ENCODE measurements around the gene CPD. TPM values are rescaled to one million over a fixed set of nuclear protein-coding genes. Genes with fewer than 3 reads are reported as not detected.

Gene CPD
- polyA plus RNA-seq, 1 of the 3 experiments (the other 2 are of a cell fraction), result 12.5 TPM

DNA sequence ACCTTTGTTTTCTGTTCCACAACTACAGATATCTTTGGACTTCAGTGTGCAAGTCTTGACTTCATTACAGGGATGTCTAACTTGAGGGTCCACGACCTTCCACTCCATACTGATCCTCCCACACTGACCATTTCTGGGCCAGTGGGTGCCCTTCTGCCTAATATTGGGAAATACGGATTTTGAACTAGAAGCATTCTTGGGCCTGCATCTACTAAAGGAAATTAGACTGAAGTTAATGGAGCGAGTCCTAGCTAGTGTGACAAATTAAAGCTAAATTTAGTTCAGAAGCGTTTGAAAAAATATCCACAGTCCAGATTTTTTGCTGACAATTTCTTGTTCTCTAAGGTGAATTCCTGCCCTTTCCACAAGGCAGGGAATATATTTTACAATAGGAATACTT is 34.9 kb upstream of the CPD start:
- H2AFZ ChIP-seq (ENCODE audit: low read depth), result no peak overlapping the region
- no peaks in the 10 kb centered on the region for H3K79me2 ChIP-seq (ENCODE audit: insufficient read depth)
- POLR2A ChIA-PET, result interaction anchor here (0.5 kb wide), 1 partner anchor 219 kb away, joined by 3 read pairs; no protein-coding TSS in a partner anchor
- CTCF ChIA-PET, result interaction anchor here (1.2 kb wide), 1 partner anchor 34 kb away, joined by 3 read pairs; no protein-coding TSS in a partner anchor
- H3F3A ChIP-seq (replicated peaks; ENCODE audit: insufficient read depth), result peaks cover 7% of the 10 kb centered on the region
- H3K27me3 ChIP-seq (ENCODE audit: insufficient read depth), result no peaks in the 10 kb centered on the region
- no peak overlapping the region for H3K4me2 ChIP-seq
- H4K20me1 ChIP-seq (ENCODE audit: insufficient read depth), result no peaks in the 10 kb centered on the region
- WGBS (ENCODE audit: low lambda C conversion rate), result 85% methylated on average over 4 of the region's 4 CpGs
- no peak overlapping the region for H3K9ac ChIP-seq
- no peak overlapping the region; a peak in 1 of 4 replicates for H3K27ac ChIP-seq (ENCODE audit: low read depth in 2 of 2, low read length in 1 of 2)
- TF ChIP-seq CTCF (IDR thresholded peaks at IDR 0.05) (no peak), MXI1 (IDR thresholded peaks at IDR 0.05; ENCODE audit: low read depth, low read length) (no peak), RXRA (IDR thresholded peaks at IDR 0.05; ENCODE audit: borderline replicate concordance, low read depth) (no peak), SIN3A (IDR thresholded peaks at IDR 0.05; ENCODE audit: borderline replicate concordance, low read depth, low read length) (no peak), GATA2 (CRISPR knock-in tag; IDR thresholded peaks at IDR 0.05) (no peak), TEAD4 (IDR thresholded peaks at IDR 0.05; ENCODE audit: borderline replicate concordance, insufficient read depth) (no peak), RFX5 (IDR thresholded peaks at IDR 0.05; ENCODE audit: low read length) (no peak), ELF1 (IDR thresholded peaks at IDR 0.05) (no peak), USF2 (IDR thresholded peaks at IDR 0.05; ENCODE audit: borderline replicate concordance, low read depth, low read length) (no peak), NRF1 (IDR thresholded peaks at IDR 0.05; ENCODE audit: low read depth, low read length) (no peak)
- TF ChIP-seq, protein P1, sequence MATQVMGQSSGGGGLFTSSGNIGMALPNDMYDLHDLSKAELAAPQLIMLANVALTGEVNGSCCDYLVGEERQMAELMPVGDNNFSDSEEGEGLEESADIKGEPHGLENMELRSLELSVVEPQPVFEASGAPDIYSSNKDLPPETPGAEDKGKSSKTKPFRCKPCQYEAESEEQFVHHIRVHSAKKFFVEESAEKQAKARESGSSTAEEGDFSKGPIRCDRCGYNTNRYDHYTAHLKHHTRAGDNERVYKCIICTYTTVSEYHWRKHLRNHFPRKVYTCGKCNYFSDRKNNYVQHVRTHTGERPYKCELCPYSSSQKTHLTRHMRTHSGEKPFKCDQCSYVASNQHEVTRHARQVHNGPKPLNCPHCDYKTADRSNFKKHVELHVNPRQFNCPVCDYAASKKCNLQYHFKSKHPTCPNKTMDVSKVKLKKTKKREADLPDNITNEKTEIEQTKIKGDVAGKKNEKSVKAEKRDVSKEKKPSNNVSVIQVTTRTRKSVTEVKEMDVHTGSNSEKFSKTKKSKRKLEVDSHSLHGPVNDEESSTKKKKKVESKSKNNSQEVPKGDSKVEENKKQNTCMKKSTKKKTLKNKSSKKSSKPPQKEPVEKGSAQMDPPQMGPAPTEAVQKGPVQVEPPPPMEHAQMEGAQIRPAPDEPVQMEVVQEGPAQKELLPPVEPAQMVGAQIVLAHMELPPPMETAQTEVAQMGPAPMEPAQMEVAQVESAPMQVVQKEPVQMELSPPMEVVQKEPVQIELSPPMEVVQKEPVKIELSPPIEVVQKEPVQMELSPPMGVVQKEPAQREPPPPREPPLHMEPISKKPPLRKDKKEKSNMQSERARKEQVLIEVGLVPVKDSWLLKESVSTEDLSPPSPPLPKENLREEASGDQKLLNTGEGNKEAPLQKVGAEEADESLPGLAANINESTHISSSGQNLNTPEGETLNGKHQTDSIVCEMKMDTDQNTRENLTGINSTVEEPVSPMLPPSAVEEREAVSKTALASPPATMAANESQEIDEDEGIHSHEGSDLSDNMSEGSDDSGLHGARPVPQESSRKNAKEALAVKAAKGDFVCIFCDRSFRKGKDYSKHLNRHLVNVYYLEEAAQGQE (IDR thresholded peaks at IDR 0.05; ENCODE audit: low read depth, low read length), result no peak
- TF ChIP-seq, protein P2, sequence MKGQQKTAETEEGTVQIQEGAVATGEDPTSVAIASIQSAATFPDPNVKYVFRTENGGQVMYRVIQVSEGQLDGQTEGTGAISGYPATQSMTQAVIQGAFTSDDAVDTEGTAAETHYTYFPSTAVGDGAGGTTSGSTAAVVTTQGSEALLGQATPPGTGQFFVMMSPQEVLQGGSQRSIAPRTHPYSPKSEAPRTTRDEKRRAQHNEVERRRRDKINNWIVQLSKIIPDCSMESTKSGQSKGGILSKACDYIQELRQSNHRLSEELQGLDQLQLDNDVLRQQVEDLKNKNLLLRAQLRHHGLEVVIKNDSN (IDR thresholded peaks at IDR 0.05; ENCODE audit: borderline replicate concordance, low read depth), result no peak
- peaks cover 8 to 16% of the 10 kb centered on the region in 2 experiments; a peak in 2 of 4 replicates for H3K4me1 ChIP-seq (ENCODE audit: control insufficient read depth in 1 of 2, insufficient read depth in 2 of 2, low read depth in 1 of 2, low read length in 1 of 2)
- no peak for DNase-seq
- no peaks in the 10 kb centered on the region for H3K9me2 ChIP-seq
- H3K9me3 ChIP-seq, result no peaks in the 10 kb centered on the region
- no peaks in the 10 kb centered on the region for H3K36me3 ChIP-seq (replicated peaks in 1 of 2; ENCODE audit: control insufficient read depth in 1 of 2, insufficient read depth in 2 of 2, low read length in 1 of 2)
- H3K4me3 ChIP-seq (ENCODE audit: low read depth in 2 of 2, low read length in 1 of 2), result no peak overlapping the region
